ENCODE data around the gene PTPRN2. TPM values are rescaled to one million over a fixed set of nuclear protein-coding genes. Genes with fewer than 3 reads are reported as not detected.

The PTPRN2 gene
- total and polyA plus RNA-seq, 9 of the 15 experiments (the other 6 are each of a cell fraction or from before 2014, with no cell fraction given) = not detected

GRCh38 chr7:158431941-158432347 is 155.7 kb downstream of the PTPRN2 start (continued):
- TF ChIP-seq ZNF644 (tag; IDR thresholded peaks at IDR 0.05; ENCODE audit: low read depth) (no peak), STAT5A (IDR thresholded peaks at IDR 0.05; ENCODE audit: borderline replicate concordance, low read length) (no peak), CHD1 (IDR thresholded peaks at IDR 0.05; ENCODE audit: low read length) (no peak), MAZ (CRISPR knock-in tag; conservative IDR thresholded peaks at IDR 0.05 in 1 of 2, IDR thresholded peaks at IDR 0.05 in 1 of 2) (no peak), NFE2 (IDR thresholded peaks at IDR 0.05; ENCODE audit: low read depth) (peak; percentile 32; the same call in 1 of the 2 replicates), MCM7 (IDR thresholded peaks at IDR 0.05) (no peak), HSF4 (CRISPR knock-in tag; IDR thresholded peaks at IDR 0.05; ENCODE audit: borderline replicate concordance) (no peak), FOXM1 (IDR thresholded peaks at IDR 0.05; ENCODE audit: low read depth) (no peak), FOXM1 (CRISPR knock-in tag; IDR thresholded peaks at IDR 0.05; ENCODE audit: low read depth) (no peak), ZNF384 (IDR thresholded peaks at IDR 0.05; ENCODE audit: low read depth, low read length) (no peak), KLF1 (tag; IDR thresholded peaks at IDR 0.05) (no peak), CREM (IDR thresholded peaks at IDR 0.05; ENCODE audit: low read depth) (peak; percentile 55; the same call in 1 of the 2 replicates), CBX5 (IDR thresholded peaks at IDR 0.05; ENCODE audit: borderline replicate concordance, low read depth) (no peak), GTF2A2 (tag; IDR thresholded peaks at IDR 0.05) (no peak), GTF3C2 (IDR thresholded peaks at IDR 0.05; ENCODE audit: borderline replicate concordance, extremely low read depth, insufficient read length) (no peak), NFIX (CRISPR knock-in tag; IDR thresholded peaks at IDR 0.05; ENCODE audit: low read depth) (no peak), ATF1 (CRISPR knock-in tag; IDR thresholded peaks at IDR 0.05) (no peak), ATF1 (tag; IDR thresholded peaks at IDR 0.05) (peak; percentile 66; the same call in 1 of the 2 replicates), ZBTB8A (IDR thresholded peaks at IDR 0.05; ENCODE audit: partially characterized antibody) (no peak), CCNT2 (IDR thresholded peaks at IDR 0.05; ENCODE audit: borderline replicate concordance, extremely low read depth, insufficient read length, low read depth, low read length) (no peak), PYGO2 (tag; IDR thresholded peaks at IDR 0.05) (no peak)
- TF ChIP-seq, protein P1, sequence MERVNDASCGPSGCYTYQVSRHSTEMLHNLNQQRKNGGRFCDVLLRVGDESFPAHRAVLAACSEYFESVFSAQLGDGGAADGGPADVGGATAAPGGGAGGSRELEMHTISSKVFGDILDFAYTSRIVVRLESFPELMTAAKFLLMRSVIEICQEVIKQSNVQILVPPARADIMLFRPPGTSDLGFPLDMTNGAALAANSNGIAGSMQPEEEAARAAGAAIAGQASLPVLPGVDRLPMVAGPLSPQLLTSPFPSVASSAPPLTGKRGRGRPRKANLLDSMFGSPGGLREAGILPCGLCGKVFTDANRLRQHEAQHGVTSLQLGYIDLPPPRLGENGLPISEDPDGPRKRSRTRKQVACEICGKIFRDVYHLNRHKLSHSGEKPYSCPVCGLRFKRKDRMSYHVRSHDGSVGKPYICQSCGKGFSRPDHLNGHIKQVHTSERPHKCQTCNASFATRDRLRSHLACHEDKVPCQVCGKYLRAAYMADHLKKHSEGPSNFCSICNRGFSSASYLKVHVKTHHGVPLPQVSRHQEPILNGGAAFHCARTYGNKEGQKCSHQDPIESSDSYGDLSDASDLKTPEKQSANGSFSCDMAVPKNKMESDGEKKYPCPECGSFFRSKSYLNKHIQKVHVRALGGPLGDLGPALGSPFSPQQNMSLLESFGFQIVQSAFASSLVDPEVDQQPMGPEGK (CRISPR knock-in tag; IDR thresholded peaks at IDR 0.05; ENCODE audit: borderline replicate concordance) = no peak
- TF ChIP-seq, protein P2, sequence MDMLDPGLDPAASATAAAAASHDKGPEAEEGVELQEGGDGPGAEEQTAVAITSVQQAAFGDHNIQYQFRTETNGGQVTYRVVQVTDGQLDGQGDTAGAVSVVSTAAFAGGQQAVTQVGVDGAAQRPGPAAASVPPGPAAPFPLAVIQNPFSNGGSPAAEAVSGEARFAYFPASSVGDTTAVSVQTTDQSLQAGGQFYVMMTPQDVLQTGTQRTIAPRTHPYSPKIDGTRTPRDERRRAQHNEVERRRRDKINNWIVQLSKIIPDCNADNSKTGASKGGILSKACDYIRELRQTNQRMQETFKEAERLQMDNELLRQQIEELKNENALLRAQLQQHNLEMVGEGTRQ (CRISPR knock-in tag; IDR thresholded peaks at IDR 0.05) = peak; percentile 88
- TF ChIP-seq, protein P3, sequence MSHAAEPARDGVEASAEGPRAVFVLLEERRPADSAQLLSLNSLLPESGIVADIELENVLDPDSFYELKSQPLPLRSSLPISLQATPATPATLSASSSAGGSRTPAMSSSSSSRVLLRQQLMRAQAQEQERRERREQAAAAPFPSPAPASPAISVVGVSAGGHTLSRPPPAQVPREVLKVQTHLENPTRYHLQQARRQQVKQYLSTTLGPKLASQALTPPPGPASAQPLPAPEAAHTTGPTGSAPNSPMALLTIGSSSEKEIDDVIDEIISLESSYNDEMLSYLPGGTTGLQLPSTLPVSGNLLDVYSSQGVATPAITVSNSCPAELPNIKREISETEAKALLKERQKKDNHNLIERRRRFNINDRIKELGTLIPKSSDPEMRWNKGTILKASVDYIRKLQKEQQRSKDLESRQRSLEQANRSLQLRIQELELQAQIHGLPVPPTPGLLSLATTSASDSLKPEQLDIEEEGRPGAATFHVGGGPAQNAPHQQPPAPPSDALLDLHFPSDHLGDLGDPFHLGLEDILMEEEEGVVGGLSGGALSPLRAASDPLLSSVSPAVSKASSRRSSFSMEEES (CRISPR knock-in tag; IDR thresholded peaks at IDR 0.05) = peak; percentile 79
